IPS-11a (cell line): Measurements from ENCODE around the gene WNT7B.

Experiments used
- H3K4me3 ChIP-seq: one replicate; pipeline ENCODE4 v1.5.1; 2013; ENCODE audit warnings: low read depth, low read length, control low read depth

The WNT7B gene

GRCh38 chr22:45933506-45934167 lies 43.3 kb downstream of the WNT7B start:
- H3K4me3 ChIP-seq = no peak overlapping the region

GRCh38 chr22:45932071-45932470 lies 44.9 kb downstream of the WNT7B start:
- H3K4me3 ChIP-seq = no peak overlapping the region

GRCh38 chr22:45931042-45931441 lies 45.9 kb downstream of the WNT7B start:
- no peak overlapping the region for H3K4me3 ChIP-seq

GRCh38 chr22:45930324-45930723 lies 46.6 kb downstream of the WNT7B start:
- no peak overlapping the region for H3K4me3 ChIP-seq

GRCh38 chr22:45929649-45930048 lies 47.3 kb downstream of the WNT7B start:
- no peak overlapping the region for H3K4me3 ChIP-seq

- no peak overlapping the region for H3K4me3 ChIP-seq
Observed at GRCh38 chr22:45928726-45929368, 48.1 kb downstream of the WNT7B start.

- no peak overlapping the region for H3K4me3 ChIP-seq
Observed at GRCh38 chr22:45927059-45927458, 49.9 kb downstream of the WNT7B start.

GRCh38 chr22:45926433-45926832 lies 50.5 kb downstream of the WNT7B start:
- H3K4me3 ChIP-seq = no peak overlapping the region

- H3K4me3 ChIP-seq = no peak overlapping the region
Observed at GRCh38 chr22:45925811-45926351, 51.1 kb downstream of the WNT7B start.

- H3K4me3 ChIP-seq = no peak overlapping the region
Observed at GRCh38 chr22:45923835-45924234, 53.1 kb downstream of the WNT7B start.

- no peak overlapping the region for H3K4me3 ChIP-seq
Observed at GRCh38 chr22:45923212-45923611, 53.8 kb downstream of the WNT7B start.

GRCh38 chr22:45922661-45923060 lies 54.3 kb downstream of the WNT7B start:
- no peak overlapping the region for H3K4me3 ChIP-seq

GRCh38 chr22:45922256-45922655 lies 54.7 kb downstream of the WNT7B start:
- H3K4me3 ChIP-seq = no peak overlapping the region

- no peak overlapping the region for H3K4me3 ChIP-seq
Observed at GRCh38 chr22:45919504-45920286, 57.3 kb downstream of the WNT7B start.

- no peak overlapping the region for H3K4me3 ChIP-seq
Observed at GRCh38 chr22:45918459-45919370, 58.2 kb downstream of the WNT7B start.

- no peak overlapping the region for H3K4me3 ChIP-seq
Observed at GRCh38 chr22:45917700-45918458, 59.1 kb downstream of the WNT7B start.

- no peak overlapping the region for H3K4me3 ChIP-seq
Observed at GRCh38 chr22:45917146-45917545, 59.8 kb downstream of the WNT7B start.

- H3K4me3 ChIP-seq = no peak overlapping the region
Observed at GRCh38 chr22:45916515-45916914, 60.4 kb downstream of the WNT7B start.

- H3K4me3 ChIP-seq = no peak overlapping the region
Observed at GRCh38 chr22:45915841-45916240, 61.1 kb downstream of the WNT7B start.

GRCh38 chr22:45915151-45915550 lies 61.8 kb downstream of the WNT7B start:
- H3K4me3 ChIP-seq = no peak overlapping the region
